GM21381 (cell line): ENCODE data around the gene ZNF124.
"Not testable (repeated sequence)": the region's sequence is repeated elsewhere in the genome, so short reads cannot be mapped to it uniquely, and the experiment has no call there.

Source experiments
- ATAC-seq: cut with Tn5 transposase; IDR thresholded peaks from one replicate; pipeline ENCODE4 v1.9.1; 2021; ENCODE audit warnings: mild to moderate bottlenecking, moderate library complexity; ENCODE audit not compliant: unreplicated experiment

The ZNF124 gene

DNA sequence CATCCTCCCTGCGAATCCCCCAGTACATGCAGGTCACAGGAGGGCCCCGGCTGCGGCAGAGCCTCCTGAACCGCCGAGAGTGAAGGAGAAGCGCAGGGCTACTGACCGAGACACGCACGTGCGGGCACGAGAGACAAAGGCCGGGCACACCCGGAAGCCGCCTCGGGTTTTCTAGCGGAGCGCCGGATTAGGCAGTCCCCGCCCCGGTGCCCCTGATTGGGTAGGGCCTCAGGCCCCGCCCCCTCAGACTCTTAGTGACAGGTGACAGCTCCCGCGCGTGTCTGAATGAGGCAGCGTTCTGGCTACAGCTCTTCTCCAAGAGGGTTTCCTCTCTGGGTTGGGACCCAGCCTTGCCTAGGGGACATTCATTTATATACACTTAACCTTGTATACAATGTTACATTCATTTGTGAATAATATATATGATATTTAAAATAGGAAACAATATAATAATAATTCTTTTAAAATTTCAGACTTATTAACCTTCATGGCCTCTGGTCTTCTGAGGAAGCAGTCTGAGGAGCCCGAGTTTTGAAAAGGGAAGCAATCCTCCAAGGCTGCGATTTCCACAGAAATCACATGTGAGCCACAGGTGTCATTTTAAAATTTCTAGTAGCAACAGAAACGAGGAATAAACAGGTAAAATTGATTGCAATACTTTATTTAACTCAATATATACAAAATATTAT is at the start of gene ZNF124:
Gene ZNF124 (minus strand): TSS at position 146 of the 689 bp plus-strand sequence. CDS start 143 bp downstream, at position 3.
- peak; percentile 98 for ATAC-seq

DNA sequence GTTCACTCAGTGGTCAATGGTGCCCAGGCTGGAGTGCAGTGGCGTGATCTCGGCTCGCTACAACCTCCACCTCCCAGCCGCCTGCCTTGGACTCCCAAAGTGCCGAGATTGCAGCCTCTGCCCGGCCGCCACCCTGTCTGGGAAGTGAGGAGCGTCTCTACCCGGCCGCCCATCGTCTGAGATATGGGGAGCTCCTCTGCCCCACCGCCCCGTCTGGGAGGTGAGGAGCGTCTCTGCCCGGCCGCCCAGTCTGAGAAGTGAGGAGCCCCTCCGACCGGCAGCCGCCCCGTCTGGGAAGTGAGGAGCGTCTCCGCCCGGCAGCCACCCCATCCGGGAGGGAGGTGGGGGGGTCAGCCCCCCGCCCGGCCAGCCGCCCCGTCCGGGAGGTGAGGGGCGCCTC is 48.5 kb upstream of the ZNF124 start:
- not testable (repeated sequence) for ATAC-seq

DNA sequence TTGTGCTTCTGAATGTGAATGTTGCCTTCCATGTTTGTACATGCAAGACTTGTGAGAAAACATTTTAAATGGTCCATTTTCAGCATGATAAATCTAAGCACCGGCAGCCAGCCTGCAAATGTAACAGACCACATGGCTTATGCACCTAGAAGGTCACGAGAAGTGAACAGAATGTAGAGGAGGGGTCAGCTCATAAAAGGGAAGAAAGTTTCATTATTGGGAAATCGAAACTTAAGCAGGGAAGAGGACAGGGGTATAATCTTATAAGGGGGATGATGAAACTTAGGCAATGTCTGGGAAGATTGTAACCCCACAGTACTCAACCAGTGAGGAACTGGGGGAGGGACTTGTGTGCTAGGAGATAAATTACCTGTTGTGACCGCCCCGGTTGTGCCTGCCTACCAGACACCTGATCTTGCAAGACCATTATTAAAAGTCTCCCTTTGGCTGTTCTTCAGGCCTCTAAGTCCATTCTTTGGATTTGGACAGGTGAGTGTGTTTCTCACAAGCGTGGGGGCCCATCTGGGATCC is 46.4 kb upstream of the ZNF124 start:
- no peak for ATAC-seq

DNA sequence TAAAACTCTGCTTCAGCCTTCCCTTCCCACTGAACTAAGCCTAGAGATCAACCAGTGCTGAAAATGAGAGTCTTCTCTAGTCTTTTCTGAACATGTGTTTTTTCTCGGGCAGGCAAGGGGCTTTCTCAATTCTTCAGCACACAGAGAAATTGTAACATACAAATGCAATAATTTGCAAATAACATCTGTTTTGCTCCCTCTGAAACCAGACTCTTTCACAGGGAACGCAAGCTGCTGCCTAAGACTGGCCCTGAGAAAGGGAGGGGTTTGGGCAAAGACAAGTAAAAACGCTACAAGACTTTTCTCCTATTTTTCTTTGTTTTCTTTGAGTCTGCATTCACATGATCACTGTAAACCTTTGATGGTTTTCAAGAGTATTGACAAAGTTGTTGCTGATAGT is 44.4 kb upstream of the ZNF124 start:
- no peak for ATAC-seq

DNA sequence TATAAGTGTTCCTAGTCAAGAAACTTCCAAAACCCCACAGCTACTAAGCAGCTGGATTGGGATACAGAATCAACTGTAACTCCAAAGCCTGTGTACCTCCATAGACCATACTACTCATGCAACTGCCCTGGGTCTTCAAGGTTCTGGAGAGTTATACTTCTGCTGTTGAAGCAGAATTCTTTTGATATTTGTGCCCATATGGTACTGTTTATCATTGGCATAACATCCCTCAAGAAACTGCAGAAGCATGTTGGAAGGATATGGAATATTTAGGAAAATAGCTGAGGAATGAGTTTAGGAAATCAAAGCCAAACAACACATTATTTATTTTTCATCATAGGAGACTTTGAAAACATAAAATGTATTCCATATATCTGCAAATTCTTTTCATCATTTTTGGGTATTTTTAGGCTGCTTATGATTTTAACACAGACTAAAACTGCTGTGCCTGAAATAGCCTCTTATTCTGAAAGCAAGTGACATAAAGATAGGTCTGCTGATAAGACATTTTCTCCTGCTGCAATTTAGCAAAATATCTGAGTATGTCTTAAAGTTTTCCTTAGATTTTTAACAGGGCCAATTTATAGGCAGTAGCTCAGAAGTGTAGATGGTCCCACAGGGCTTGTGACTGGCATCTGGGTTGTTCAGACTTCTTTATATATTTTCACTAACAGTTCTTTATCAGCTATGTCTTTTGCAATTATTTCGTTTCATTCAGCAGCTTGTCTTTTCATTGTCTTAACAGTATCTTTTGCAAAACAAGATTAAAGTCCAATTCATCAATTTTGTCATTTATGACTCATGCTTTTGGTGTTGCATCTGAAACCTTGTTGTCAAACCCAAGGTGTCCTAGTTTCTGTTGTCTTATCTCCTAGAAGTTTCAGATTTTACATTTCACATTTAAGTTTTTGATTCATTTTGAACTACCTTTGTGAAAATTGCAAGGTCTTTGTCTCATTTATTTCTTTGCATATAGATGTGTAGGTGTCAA is 41.1 kb upstream of the ZNF124 start:
- ATAC-seq, result no peak

DNA sequence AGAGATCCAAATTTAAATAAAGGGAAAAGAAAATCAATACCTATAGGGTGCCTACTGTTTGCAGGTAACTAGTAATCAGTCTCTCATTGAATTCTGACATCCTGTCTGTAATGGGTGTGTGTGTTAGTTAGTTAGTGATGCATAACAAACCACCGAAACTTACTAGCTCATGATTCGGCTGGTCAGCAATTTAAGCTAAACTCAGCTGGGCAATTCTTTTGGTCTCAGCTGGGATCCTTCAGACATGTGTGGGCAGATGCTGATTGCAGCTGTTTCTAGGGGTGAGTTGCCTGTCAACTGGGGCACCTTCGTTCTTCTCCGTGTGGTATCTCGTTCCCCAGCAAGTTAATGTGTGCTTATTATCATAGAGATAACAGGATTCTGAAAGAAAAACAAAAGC is 40.2 kb upstream of the ZNF124 start:
- peak; percentile 57 for ATAC-seq

DNA sequence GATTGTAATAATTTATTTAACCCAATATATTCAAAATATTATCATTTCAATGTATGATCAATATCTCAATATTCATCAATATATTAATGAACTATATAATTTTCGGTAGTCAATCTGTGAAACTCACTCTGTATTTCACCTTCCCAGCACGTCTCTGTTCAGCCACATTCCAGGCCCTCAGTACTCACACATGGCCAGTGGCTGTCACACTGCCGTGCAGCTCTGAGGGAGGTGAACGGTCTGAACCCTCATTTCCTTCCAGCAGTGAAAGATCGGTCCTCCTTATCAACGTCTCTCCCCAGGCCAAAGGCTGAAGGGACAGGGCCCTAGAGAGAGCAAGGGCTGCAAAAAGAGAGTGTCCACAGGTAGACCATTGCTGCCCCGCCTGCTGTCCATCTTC is 39.5 kb upstream of the ZNF124 start:
- no peak for ATAC-seq

DNA sequence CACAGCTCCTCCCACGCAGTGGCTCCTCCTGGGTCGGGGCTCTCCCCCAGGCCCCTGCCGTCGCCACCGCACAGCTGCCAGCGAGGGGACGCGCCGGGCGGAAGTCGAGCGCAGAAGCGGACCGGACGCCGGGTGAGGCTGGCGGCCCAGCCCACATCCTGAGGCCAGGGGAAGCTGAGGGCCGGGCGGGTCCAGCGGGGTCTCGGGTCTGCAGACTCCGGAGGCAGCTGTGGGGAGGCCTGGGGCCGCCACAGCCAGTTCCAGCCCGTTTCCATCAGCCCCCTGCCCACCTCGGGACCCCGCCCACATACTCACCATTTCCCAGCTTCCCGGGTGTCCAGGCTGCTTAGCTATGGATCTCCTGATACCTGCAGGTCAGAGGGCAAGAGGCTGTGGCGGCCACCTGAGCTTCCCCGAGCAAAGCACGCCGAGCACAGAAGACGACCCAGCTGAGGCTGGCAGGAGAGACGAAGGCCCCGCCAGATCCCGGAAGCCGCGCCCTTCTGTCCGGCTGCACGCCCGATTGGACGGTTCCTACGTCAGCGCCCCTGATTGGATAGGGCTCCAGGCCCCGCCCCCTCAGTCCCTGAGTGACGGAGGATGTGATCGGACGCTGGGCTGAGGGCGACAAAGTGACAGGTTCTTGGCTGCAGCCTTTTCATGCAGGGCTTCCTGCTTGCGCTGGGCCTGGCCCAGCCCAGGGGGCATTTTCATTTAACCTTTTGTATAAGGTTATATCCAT is 38.7 kb upstream of the ZNF124 start:
- peak; percentile 85 for ATAC-seq

DNA sequence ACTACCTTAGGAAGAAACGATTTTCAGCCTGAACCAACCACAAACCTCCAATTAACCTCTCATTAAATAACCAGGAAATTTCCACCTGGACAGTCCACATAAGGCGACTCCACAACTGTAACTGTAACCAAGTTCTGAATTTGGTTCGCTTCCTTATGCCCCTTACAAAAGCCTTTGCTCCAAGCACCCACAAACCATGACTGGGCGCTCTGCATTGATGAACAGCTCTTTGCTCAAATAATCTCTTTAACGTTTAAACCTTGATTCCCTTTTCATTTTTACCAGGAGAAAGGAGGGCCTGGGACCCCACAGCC is 38.2 kb upstream of the ZNF124 start:
- ATAC-seq, result no peak

DNA sequence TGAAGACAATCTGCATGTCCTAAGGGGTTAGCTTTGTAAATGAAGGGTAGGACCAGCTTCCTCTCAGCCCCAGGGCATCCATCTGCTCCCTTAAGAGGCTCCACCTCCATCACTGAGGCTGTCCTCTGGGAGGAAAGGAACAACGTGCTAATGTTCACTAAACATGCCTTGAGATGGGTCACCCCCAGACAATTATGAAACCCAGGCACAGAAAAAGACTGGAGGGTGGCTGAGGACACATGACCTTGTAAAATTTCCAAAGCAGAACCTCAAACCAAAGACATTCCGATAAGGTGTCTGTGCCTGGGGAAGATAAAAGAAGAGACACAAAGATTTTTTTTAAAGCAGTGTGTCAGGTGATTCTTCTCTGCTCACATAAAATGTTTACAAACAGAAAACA is 37.6 kb upstream of the ZNF124 start:
- no peak for ATAC-seq

DNA sequence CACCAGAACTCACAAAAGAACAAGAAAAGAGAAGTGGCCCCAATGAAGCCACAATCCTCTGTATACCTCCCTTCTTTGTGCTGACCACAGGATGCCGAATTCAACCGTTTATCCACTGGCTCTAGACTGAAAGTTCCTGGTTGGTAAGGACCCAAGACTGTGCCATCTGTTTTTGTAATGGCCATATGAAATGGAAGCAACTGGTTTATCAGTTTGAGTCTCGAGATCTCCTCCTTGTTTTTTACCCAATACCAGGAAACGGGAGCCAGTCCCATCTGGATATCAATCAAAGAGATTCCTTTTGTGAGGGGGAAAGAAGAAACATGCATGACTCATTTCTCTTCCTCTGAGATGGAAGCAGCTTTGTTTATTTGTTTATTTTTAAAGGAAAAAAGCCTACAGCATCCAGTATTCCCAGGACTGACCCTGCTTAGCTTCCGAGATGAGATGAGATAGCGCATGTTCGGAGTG is 32.4 kb upstream of the ZNF124 start:
- ATAC-seq, result no peak

DNA sequence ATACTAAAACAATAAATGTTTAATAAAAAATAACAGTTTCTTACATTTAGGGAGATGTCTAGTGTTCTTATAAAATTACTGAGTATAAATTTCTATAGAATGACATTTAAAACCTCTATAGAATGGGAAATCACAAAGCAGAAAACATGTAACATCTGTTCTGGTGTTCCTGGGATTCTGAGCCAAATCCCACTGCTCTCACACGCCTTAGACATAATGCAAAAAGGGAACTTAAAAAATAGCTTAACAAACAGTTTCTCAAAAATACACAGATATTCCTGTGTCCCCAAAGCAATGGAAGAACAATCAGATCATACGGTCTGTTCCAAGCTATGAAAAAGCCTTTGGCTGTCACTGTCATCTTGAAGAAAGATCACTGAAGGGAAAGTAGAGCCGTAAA is 27.0 kb upstream of the ZNF124 start:
- no peak for ATAC-seq

DNA sequence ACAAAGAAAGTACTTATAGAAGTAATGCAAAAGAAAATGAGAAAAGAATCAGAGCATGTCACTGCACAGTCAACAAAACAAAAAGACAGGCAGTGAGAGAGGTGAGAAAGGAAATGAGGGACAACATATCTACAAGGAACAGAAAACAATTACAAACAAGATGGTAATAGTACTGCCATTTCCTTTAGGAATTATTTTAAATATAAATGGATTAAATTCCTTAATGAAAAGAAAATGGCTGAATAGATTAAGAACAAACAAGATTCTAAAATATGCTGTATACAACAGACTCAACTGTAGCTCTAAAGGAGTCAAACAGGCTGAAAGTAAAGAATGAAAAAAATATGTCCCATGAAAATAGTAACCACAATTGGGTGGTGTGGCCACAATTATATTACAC is 22.1 kb upstream of the ZNF124 start:
- ATAC-seq, result no peak

DNA sequence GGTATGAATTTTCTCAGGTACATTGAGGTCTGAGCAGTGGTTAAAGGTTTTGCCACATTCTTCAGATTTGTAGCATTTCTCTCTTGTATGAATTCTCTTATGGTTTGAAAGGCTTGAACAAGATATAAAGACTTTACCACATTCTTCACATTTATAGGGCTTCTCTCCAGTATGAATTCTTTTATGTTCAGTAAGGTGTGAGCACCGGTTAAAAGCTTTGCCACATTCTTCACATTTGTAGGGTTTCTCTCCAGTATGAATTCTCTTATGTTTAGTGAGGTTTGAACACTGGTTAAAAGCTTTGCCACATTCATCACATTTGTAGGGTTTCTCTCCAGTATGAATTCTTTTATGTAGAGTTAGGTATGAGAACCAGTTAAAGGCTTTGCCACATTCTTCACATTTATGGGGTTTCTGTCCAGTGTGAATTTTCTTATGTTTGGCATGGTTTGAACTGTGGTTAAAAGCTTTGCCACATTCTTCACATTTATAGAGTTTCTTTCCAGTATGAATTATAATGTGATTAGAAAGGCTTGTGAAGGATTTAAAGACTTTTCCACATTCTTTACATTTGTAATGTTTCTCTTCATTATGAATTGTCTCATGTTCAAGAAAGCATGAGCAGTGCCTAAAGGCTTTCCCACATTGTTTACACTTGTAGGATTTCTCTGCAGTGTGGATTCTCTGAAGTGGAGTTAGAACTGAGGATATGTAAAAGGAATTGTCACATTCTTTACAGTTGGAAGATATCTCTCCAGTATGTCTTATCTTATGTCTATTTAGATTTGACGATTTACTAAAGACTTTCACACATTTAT is 18.4 kb upstream of the ZNF124 start:
- no peak for ATAC-seq

DNA sequence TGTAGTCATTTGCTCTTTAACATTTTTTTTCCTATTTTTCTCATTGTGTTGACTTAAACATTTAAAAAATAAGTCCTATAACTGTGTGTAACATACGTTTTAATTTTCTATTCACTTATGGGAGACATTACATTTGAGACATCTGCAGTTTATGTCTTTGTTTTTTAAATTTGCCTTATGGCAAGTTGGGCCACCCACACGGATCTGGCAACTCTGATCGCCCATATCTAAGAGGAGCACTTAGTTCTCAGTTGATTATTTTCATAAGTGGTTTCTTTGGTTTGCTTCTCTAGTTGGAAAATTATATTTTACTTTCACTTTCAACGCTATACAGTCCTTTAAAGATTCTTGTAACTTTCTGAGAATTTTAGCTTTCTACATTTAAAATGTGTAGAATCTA is 13.8 kb upstream of the ZNF124 start:
- no peak for ATAC-seq

DNA sequence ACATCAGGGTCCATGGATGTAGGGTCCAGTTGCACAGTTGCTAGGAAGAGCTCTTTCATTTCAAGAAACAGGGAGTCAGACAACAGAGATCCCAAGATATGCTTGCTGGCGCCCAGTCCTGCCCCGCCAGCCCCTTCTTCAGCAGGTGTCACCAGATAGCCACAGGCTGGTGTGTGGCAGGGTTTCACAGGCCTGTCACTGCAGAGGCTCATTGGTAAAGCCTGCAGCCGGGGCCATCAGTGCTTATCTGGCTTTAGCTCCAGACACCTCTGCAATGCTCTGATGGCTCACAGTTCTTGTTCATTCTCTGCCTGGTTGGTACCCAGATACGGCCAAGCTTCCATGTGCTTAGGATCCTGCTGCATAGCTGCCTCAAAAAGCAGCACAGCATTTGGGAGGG is 12.4 kb upstream of the ZNF124 start:
- no peak for ATAC-seq

DNA sequence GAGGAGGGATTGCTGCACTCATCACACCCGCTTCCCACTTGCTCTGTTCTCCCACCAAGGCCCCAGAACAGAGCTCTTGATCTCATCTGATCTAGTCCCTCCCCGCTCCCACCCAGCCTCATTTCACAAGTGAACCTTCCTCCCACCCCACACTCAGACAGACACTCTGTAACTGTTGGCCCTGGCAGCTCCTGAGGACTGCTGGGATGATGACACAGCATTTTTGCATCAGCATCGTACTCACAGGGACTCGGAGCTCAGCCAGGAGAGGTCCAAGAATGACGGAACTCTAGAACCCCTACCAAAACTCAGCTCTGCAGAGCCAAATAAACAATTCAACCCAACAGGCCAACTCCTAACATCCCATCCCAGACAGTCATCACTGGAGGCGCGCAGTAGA is 11.2 kb upstream of the ZNF124 start:
- no peak for ATAC-seq

DNA sequence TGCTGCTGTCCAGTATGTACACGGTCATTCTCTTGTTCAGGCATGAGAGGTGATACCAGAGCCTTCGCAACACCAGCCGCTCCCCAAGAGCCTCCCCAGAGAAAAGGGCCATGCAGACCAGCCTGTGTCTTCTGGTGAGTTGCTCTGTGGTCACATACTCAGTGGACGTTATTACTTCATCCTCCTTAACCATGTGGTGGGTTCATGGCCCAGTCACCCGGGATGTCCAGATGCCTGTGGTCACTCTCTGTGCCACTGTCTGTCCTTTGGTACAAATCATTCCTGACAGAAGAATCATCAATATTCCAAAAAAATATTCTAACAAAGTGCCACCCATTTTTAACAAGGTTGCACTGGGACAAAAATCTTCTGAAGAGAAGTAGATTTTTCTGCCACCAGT is 8.8 kb upstream of the ZNF124 start:
- ATAC-seq, result no peak

DNA sequence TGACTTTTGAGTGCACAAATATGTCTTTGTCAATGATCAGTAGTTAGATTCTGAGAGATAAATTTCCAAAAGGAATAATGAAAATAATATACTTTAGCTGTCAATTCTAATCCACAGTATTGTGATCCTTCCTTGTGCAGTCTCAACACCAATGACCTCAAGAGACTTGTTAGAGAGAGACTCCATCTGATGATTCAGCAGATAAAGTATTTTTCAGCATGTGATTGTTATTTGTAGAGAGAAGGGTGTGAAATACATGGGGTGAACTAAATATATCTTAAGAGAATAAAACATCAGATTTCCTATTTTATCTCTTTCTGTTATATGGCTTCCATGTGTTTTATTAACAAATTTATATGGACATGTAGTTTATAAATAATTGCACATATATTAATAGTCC is 5.9 kb upstream of the ZNF124 start:
- ATAC-seq, result no peak

DNA sequence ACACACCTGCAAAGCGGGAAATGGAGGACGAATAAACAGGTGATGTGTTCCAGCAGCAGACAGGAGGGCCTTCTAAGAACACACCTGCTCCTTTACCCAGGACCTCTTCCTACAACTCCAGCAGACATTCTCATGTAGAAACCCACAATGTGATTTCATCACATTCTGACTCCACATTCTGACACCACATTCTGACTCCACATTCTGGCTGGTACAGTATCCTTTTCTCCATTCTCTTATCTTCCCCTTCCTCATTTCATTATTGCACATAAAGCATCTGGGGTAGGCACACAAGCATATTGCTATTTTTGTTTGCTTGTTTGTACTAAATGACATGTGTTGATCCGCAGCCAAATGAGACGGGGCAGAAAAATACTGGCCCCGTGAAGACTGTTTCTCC is 3.6 kb upstream of the ZNF124 start:
- ATAC-seq, result no peak
